Activated T-helper 2 cell treated with anti-CD3 and anti-CD28 coated beads, Interferon-gamma antibody, Interleukin-2, Interleukin-4, amounts not matched to agents 10 μg/mL and 5 μg/mL and 100 μg/mL, durations not matched to agents 14 hours and 24 hours and 36 hours (primary cell): ENCODE data around the gene PCMTD2. TPM values are rescaled to one million over a fixed set of nuclear protein-coding genes. Genes with fewer than 3 reads are reported as not detected.

Experiments
- DNase-seq: peaks from one replicate; pipeline ENCODE4 v3.0.0; 2021; ENCODE audit warnings: low spot score
- H3K27ac Mint-ChIP-seq: one replicate; pipeline ENCODE4 v1.8.0; 2021; ENCODE audit warnings: mixed read lengths
- H3K27me3 Mint-ChIP-seq: one replicate; pipeline ENCODE4 v1.8.0; 2021; ENCODE audit warnings: low read depth, mixed read lengths
- H3K36me3 Mint-ChIP-seq: one replicate; pipeline ENCODE4 v1.8.0; 2021; ENCODE audit warnings: low read depth, mixed read lengths
- H3K4me1 Mint-ChIP-seq: one replicate; pipeline ENCODE4 v1.8.0; 2021; ENCODE audit warnings: low read depth, mixed read lengths
- H3K4me3 Mint-ChIP-seq: one replicate; pipeline ENCODE4 v1.8.0; 2021; ENCODE audit warnings: low read depth, mild to moderate bottlenecking, moderate library complexity, mixed read lengths
- H3K9me3 Mint-ChIP-seq: one replicate; pipeline ENCODE4 v1.8.0; 2021; ENCODE audit warnings: mixed read lengths
- intact Hi-C: fragments of 100-400 bp; cut with micrococcal nuclease; formaldehyde crosslinking; loops from one replicate; pipeline ENCODE4 v1.15.1; 2023
- total RNA-seq: library from RNA; stranded (reverse); gene quantifications from 2 replicates; pipeline ENCODE4 v1.2.3, GENCODE V29; 2022

The PCMTD2 gene
- total RNA-seq, 1 donor from 2014 or later: 31.7 TPM

DNA sequence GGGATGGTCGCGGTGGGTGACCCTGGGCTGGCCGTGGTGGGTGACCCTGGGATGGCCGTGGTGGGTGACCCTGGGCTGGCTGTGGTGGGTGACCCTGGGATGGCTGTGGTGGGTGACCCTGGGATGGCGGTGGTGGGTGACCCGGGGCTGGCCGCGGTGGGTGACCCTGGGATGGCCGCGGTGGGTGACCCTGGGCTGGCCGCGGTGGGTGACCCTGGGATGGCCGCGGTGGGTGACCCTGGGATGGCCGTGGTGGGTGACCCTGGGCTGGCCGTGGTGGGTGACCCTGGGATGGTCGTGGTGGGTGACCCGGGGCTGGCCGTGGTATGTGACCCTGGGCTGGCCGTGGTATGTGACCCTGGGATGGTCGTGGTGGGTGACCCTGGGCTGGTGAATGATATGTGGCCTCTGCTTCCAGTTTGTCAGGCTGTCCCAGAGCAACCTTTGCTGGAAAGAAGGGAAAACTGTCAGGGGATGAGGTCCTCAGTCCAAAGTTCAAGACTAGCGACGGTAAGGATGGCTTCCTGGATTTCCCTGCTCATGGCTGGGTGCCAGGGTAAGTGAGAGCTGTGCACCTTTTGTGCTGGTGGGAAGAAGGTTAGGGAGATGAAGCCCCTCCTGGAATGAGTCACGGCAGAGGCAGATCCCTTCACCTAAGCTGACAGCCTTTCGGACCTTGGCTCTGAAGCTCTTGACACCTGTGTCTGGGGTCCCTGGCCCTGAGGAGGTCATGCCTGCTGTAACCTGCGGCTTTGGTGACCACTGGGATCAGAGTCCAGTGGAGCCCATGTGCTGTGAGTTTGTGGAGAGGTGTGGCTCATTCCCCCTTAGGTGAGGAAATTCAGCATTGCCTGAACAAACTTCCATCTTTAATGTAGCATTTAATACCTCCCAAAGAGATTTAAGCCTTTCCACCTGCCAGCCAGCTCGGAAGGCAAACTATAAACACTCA lies 19.1 kb upstream of the PCMTD2 start:
- Mint-ChIP-seq H3K27me3 (no peaks in the 10 kb centered on the region), H3K4me1 (no peaks in the 10 kb centered on the region), H3K27ac (no peak overlapping the region), H3K4me3 (no peak overlapping the region), H3K36me3 (no peaks in the 10 kb centered on the region), H3K9me3 (no peaks in the 10 kb centered on the region)
- no peak for DNase-seq
- intact Hi-C loops: no loop called here

DNA sequence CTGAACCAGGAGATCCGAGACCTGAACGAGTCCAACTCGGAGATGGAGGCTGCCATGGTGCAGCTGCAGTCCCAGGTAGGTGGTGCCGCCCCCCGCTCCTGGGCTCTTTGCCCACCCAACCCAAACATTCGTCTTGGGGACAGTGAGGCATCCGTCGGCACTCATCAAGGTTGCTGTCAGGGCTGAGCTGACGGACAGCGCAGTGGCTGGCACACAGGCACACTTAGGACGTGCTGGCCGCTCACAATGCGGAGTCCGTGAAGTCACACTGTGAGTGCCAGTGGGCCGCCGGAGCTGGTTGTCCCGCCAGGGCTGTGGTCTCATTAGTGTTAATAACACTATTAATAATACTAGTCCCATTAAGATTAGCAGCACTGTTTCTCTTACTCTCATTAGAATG lies 18.2 kb upstream of the PCMTD2 start:
- Mint-ChIP-seq H3K9me3 (no peaks in the 10 kb centered on the region), H3K36me3 (no peaks in the 10 kb centered on the region), H3K27ac (no peak overlapping the region), H3K27me3 (no peaks in the 10 kb centered on the region), H3K4me1 (no peaks in the 10 kb centered on the region), H3K4me3 (no peak overlapping the region)
- intact Hi-C loops: no loop called here
- no peak for DNase-seq

DNA sequence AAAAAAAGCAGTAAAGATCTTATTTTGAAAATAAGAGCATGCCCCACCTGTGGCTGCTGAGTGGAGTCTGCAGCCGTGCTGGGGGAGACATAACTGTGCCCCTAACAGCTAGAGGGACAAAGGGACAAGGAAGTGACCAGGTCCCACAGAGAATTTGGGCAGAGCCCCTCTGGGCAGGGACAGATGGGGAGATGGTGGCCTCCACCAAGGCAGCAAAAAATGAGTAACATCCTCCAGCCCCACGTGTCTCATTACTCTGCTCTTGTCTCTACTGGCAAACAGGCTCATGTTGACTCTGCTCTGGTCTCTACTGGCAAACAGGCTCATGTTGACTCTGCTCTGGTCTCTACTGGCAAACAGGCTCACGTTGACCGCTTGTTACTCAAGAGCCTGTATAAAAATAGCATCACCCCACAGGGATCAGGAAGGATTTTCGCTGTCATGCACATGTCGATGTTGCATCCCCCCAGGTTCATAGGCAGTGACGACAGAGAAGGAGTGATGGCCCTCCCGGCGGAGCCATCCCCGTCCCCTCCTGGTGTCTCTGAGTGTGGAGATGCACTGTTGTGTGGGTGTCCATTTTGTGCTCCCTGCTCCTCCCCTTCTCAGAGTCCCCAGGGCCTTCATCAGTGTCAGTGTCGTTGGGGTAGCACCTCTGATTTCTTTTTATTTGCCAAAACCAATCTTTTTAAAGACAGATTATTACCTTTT lies 17.3 kb upstream of the PCMTD2 start:
- Mint-ChIP-seq H3K27me3 (peaks cover under 1% of the 10 kb centered on the region), H3K4me1 (no peaks in the 10 kb centered on the region), H3K4me3 (no peak overlapping the region), H3K36me3 (no peaks in the 10 kb centered on the region), H3K27ac (no peak overlapping the region), H3K9me3 (no peaks in the 10 kb centered on the region)
- no peak for DNase-seq
- intact Hi-C loops: no loop called here

- H3K4me1 Mint-ChIP-seq: no peaks in the 10 kb centered on the region
- no peak overlapping the region for H3K27ac Mint-ChIP-seq
- no peak for DNase-seq
- no peak overlapping the region for H3K4me3 Mint-ChIP-seq
- no peaks in the 10 kb centered on the region for H3K9me3 Mint-ChIP-seq
- H3K36me3 Mint-ChIP-seq: no peaks in the 10 kb centered on the region
- intact Hi-C loops: no loop called here
- H3K27me3 Mint-ChIP-seq: peaks cover 2% of the 10 kb centered on the region
Observed at GRCh38 chr20:64238851-64239387, 16.6 kb upstream of the PCMTD2 start.

- peaks cover 2% of the 10 kb centered on the region for H3K27me3 Mint-ChIP-seq
- no peaks in the 10 kb centered on the region for H3K4me1 Mint-ChIP-seq
- H3K36me3 Mint-ChIP-seq: no peaks in the 10 kb centered on the region
- DNase-seq: no peak
- no peak overlapping the region for H3K27ac Mint-ChIP-seq
- no peak overlapping the region for H3K4me3 Mint-ChIP-seq
- intact Hi-C loops: no loop called here
- no peaks in the 10 kb centered on the region for H3K9me3 Mint-ChIP-seq
Observed at GRCh38 chr20:64239449-64240242, 15.9 kb upstream of the PCMTD2 start.

DNA sequence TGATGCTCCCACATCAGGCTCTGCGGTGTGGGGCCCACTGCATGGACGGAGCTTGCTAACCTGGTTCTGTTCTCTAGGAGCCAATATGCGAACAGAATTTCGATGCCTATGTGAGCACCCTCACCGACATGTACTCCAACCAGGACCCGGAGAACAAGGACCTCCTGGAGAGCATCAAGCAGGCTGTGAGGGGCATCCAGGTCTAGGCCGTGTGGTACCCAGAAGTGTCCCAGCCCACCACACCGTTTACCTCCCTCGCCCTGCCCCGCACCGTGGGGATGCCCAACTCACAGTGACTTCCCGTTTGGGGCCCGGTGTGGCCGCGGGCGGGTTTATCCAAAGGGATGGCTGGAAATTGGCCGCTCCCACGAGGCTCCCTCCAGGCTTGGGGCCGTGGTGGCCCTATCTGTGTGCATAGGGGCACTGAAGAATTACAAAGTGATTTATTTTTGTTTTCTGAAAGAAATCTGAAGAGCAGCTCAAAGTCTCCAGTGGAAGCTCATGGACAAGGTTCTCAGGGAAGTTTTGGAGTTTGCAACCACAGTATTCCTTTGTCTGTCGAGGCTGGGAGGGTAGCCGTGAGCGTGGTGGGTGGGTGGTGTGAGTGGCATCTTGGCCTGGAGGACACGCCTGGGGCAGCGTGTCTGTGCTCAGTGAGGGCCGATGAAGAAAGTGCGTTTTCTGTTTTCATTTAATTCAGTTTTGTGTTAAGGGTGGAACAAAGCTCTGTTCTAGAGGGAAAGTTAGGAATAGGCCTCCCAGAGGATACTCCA lies 15.1 kb upstream of the PCMTD2 start:
- H3K27ac Mint-ChIP-seq: no peak overlapping the region
- no peaks in the 10 kb centered on the region for H3K36me3 Mint-ChIP-seq
- no peak for DNase-seq
- no peaks in the 10 kb centered on the region for H3K9me3 Mint-ChIP-seq
- intact Hi-C loops: no loop called here
- H3K27me3 Mint-ChIP-seq: peaks cover 2% of the 10 kb centered on the region
- no peak overlapping the region for H3K4me3 Mint-ChIP-seq
- H3K4me1 Mint-ChIP-seq: no peaks in the 10 kb centered on the region

GRCh38 chr20:64241061-64241460 lies 14.5 kb upstream of the PCMTD2 start:
- no peaks in the 10 kb centered on the region for H3K4me1 Mint-ChIP-seq
- no peak overlapping the region for H3K4me3 Mint-ChIP-seq
- intact Hi-C loops: no loop called here
- no peaks in the 10 kb centered on the region for H3K9me3 Mint-ChIP-seq
- H3K27ac Mint-ChIP-seq: no peak overlapping the region
- peaks cover 2% of the 10 kb centered on the region for H3K27me3 Mint-ChIP-seq
- DNase-seq: no peak
- no peaks in the 10 kb centered on the region for H3K36me3 Mint-ChIP-seq

DNA sequence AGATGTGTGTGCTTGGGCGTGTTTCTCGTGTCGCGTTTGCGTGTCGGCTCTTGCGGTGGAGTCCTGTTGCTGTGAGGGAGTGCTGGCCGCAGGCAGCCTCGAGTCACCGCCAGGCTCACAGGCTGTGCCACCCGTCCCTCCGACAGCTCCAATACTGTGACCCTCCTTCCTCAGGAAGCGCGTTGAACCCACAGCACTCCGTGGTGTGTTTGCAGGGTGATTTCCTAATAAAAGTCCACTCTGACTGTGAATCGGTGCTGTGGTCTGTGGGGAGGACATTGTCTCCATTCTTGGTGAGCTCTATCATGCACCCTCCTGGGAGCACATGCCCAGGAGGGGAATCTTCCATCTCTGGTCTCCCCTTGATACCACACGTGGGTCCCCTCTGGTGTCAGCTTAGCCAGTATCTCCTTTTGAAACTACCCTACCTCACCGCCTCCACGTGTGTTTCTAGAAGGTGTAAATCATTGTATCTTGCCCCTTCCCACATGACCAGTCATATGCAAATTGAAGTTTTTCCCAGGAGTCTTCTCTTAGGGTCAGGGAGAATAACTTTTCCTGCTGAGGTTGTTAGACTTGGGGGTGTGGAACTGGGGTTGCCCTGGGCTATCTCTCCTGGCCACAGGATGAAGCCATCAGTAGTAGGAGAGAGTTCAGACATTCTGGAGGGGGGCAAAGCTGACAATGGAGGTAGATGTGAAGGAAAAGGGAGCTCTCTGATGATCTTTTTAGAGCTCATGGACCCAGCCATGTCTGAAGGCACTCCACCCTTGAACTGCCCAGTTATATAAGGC lies 13.3 kb upstream of the PCMTD2 start:
- no peaks in the 10 kb centered on the region for H3K4me1 Mint-ChIP-seq
- no peak overlapping the region for H3K4me3 Mint-ChIP-seq
- DNase-seq: no peak
- intact Hi-C loops: no loop called here
- H3K27ac Mint-ChIP-seq: no peak overlapping the region
- no peaks in the 10 kb centered on the region for H3K9me3 Mint-ChIP-seq
- peaks cover 2% of the 10 kb centered on the region for H3K27me3 Mint-ChIP-seq
- no peaks in the 10 kb centered on the region for H3K36me3 Mint-ChIP-seq

DNA sequence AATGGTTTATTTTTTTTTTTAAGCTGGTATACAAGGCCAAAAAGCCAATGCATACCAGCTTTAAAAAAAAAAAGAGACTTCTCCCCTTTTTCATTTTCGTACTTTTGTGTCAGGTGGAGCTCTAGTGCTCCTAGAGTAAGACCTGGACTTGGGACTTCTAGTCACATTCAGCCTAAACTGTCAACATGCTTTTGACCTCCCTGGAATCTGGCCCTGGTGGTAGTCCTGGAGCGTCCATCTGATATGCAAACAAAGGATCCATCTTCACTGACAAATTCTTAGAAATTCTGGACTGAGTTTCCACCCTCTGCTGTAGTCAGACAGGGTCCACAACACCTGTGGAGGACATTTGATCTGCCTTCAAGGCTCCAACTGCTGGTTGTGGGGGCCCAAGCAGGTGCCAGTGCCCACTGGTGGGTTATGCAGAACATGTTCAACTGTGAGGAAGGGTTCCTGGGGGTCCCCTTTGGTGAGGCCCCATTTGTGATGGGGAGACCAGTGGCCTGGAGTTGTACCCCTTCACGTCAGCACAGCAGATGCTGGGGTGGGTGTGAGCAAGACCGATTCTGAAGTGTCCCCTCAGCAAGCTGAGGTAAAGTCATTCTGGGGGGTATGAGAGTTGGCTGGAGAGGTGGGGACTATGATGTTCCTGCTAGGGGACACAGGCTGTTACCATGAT lies 12.6 kb upstream of the PCMTD2 start:
- Mint-ChIP-seq H3K36me3 (no peaks in the 10 kb centered on the region), H3K27me3 (peaks cover 2% of the 10 kb centered on the region), H3K27ac (peak overlapping the region; percentile 15), H3K9me3 (no peaks in the 10 kb centered on the region), H3K4me1 (no peaks in the 10 kb centered on the region), H3K4me3 (no peak overlapping the region)
- DNase-seq: no peak
- intact Hi-C loops: no loop called here

DNA sequence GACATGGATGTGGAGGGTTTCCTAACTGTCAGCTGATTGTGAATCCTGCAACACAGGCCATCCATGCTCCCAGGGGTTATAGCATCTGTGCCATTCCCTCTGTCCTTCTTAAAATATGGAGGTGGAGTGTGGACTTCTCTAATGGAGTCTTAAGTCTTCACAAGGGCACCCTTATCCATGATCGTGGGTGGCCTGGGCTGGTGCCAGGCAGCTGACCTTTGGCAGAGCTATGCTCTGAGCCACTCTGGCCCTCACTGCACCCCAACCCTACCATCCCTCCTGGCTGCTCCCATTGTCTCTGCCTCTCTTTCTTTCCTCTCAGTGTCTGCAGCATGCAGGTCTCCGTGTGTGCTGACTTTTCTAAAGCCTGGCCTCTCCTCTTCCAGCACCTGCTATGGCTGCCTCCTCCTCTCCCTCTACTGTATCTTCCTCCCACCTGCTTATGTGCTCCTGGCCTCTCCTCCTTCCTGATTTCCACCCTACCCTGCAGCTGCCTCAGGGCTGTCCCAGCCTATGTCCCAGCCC lies 11.2 kb upstream of the PCMTD2 start:
- no peak for DNase-seq
- H3K36me3 Mint-ChIP-seq: no peaks in the 10 kb centered on the region
- no peaks in the 10 kb centered on the region for H3K9me3 Mint-ChIP-seq
- intact Hi-C loops: no loop called here
- H3K27me3 Mint-ChIP-seq: peaks cover 4% of the 10 kb centered on the region
- H3K27ac Mint-ChIP-seq: no peak overlapping the region
- H3K4me3 Mint-ChIP-seq: no peak overlapping the region
- H3K4me1 Mint-ChIP-seq: no peaks in the 10 kb centered on the region
